Renal cortex interstitium (tissue), 3 donors: ENCODE results near the gene SLC47A1. TPM values are rescaled to one million over a fixed set of nuclear protein-coding genes. Genes with fewer than 3 reads are reported as not detected.

Experiments
- polyA plus RNA-seq, 3 donors: library from polyadenylated mRNA; unstranded; fragments of 120-200 nt; gene quantifications; one replicate each; pipeline ENCODE4 v1.2.1, GENCODE V29; 2013; ENCODE audit not compliant: insufficient read length in 3 of 3

The SLC47A1 gene
- polyA plus RNA-seq, 3 donors: 16.6 to 24.6 (median 23.5) TPM

Other genes with a start within 250 kb of the SLC47A1 start
- 10 to 100 TPM; 34.7 to 48.8 (median 39.6) TPM for gene B9D1, start 171.1 kb upstream of the SLC47A1 start, polyA plus RNA-seq
- 10 to 100 TPM; 23.1 to 29.6 (median 24.7) TPM for gene MAPK7, start 155.4 kb upstream of the SLC47A1 start, polyA plus RNA-seq
- gene MFAP4, start 146.7 kb upstream of the SLC47A1 start, polyA plus RNA-seq: 100 to 1,000 TPM; 198 to 260 (median 210) TPM
- gene RNF112, start 122.6 kb upstream of the SLC47A1 start, polyA plus RNA-seq: 1 to 10 TPM in 2 of 3 donors, under 1 TPM in 1; 0.70 to 1.7 (median 1.4) TPM
- 100 to 1,000 TPM in 2 of 3 donors, 10 to 100 TPM in 1; 90.5 to 109 (median 107) TPM for gene ALDH3A2, start 114.9 kb downstream of the SLC47A1 start, polyA plus RNA-seq
- 1 to 10 TPM; 5.0 to 9.0 (median 7.8) TPM for gene SLC47A2, start 182.7 kb downstream of the SLC47A1 start, polyA plus RNA-seq
- gene ALDH3A1, start 214.4 kb downstream of the SLC47A1 start, polyA plus RNA-seq: 1 to 10 TPM in 2 of 3 donors, under 1 TPM in 1; 0.92 to 1.7 (median 1.2) TPM